ENCODE results near the gene MED12.
A peak's percentile ranks its signal among the peaks of the same experiment; 100 is the strongest.

MED12 gene

DNA sequence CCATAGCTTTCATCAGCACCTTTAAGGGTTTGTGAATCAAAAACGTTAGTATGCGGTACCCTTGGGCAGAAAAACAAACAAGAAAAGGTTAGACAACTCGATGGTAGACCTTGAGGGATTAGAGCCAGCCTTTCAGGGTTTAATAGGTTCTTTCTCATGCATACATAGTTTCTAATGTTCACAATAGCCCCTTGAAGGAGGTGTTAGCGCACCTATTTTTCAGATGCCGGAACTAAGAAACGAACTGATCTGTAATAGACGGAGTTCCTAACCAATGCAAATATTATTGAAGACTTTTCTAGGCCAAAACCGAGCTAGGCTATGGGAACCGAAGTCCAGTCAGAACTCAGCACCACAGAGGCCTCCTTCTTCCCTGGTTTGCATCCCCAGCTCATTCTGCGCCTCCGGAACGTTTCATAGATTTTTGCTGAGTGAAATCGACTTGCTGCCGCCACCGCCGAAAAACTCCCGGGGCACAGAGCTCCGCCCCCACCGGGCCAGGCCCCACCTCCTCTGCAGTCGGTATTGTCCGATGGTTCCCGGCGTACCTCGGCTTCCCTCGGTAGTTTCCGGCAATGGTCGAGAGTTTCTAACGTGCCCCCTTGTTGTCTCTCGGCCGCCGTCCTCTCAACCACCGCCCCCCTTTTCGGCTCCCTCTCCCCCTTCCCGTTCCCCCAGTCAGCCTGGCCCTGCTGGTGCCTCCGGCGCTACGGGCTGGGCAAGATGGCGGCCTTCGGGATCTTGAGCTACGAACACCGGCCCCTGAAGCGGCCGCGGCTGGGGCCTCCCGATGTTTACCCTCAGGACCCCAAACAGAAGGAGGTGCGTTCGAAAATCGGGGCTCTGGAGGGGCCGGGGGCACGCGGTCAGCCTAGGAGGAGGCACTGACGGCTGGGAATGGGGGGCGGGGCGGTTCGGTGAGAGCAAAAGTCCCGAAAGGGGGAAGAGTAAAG is at the start of gene MED12:
TSS of gene MED12 (plus strand) at position 565 of the 953 bp plus-strand sequence. CDS start at position 724, 159 bp downstream.
- Histone ChIP-seq H3K27ac (ENCODE audit: low read depth, low read length) (peak within 1 kb of the TSS; percentile 72), H3K9me2 (replicated peaks; ENCODE audit: insufficient read depth, low read length) (no peaks in the 10 kb centered on the region), H3K9me3 (ENCODE audit: insufficient read depth, low read length) (no peaks in the 10 kb centered on the region), H3F3A (ENCODE audit: insufficient read depth) (0 out of 2 replicates have a peak, but pooled peaks cover 5% of the 10 kb centered on the region), H4K20me1 (ENCODE audit: low read depth, low read length) (no peaks in the 10 kb centered on the region), H3K4me3 (ENCODE audit: insufficient read depth, low read length, poor library complexity, severe bottlenecking) (peak within 1 kb of the TSS; percentile 72), H3K36me3 (ENCODE audit: low read length) (no peaks in the 10 kb centered on the region), H3K27me3 (ENCODE audit: low read length) (no peaks in the 10 kb centered on the region), H3K9ac (ENCODE audit: low read length) (peak within 1 kb of the TSS; percentile 75), H3K4me2 (ENCODE audit: low read depth, low read length, poor library complexity, severe bottlenecking) (peak within 1 kb of the TSS; percentile 90), H2AFZ (ENCODE audit: low read depth, low read length, severe bottlenecking) (peak within 1 kb of the TSS; percentile 80), H3K79me2 (ENCODE audit: insufficient read depth, low read length) (no peaks in the 10 kb centered on the region)
- TF ChIP-seq, protein P1, sequence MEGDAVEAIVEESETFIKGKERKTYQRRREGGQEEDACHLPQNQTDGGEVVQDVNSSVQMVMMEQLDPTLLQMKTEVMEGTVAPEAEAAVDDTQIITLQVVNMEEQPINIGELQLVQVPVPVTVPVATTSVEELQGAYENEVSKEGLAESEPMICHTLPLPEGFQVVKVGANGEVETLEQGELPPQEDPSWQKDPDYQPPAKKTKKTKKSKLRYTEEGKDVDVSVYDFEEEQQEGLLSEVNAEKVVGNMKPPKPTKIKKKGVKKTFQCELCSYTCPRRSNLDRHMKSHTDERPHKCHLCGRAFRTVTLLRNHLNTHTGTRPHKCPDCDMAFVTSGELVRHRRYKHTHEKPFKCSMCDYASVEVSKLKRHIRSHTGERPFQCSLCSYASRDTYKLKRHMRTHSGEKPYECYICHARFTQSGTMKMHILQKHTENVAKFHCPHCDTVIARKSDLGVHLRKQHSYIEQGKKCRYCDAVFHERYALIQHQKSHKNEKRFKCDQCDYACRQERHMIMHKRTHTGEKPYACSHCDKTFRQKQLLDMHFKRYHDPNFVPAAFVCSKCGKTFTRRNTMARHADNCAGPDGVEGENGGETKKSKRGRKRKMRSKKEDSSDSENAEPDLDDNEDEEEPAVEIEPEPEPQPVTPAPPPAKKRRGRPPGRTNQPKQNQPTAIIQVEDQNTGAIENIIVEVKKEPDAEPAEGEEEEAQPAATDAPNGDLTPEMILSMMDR (IDR thresholded peaks at IDR 0.05; ENCODE audit: insufficient read depth, low read length, poor library complexity, severe bottlenecking), result no peak
- no peak for TF ChIP-seq EZH2phosphoT487 (conservative IDR thresholded peaks at IDR 0.05; ENCODE audit: low read length)

DNA sequence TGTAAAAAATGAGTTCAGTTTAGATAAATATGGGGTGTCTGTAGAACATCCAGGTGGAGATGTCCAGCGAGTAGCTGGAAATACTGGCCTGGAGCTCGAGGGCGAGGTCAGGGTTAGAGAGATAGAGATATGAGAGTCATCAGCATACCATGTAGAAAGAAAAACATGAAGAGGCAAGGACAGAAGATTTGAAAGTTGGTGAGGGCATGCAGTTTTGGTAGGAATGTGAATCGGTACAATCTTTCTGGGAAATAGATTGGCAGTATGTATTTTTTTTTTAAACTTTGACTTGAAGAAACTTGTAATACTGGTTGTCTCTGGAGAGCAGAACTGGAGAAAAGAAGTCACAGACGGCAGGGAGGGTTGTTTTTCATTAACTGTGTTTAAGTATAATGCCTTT is 47.9 kb upstream of the MED12 start:
- H3K27me3 ChIP-seq (ENCODE audit: low read length), result no peaks in the 10 kb centered on the region
- H3K36me3 ChIP-seq (ENCODE audit: low read length), result no peaks in the 10 kb centered on the region
- no peaks in the 10 kb centered on the region for H4K20me1 ChIP-seq (ENCODE audit: low read depth, low read length)
- H3K27ac ChIP-seq (ENCODE audit: low read depth, low read length), result no peak overlapping the region
- no peak overlapping the region for H3K4me2 ChIP-seq (ENCODE audit: low read depth, low read length, poor library complexity, severe bottlenecking)
- TF ChIP-seq EZH2phosphoT487 (conservative IDR thresholded peaks at IDR 0.05; ENCODE audit: low read length), result no peak
- TF ChIP-seq, protein P1 (IDR thresholded peaks at IDR 0.05; ENCODE audit: insufficient read depth, low read length, poor library complexity, severe bottlenecking), result no peak
- H3K79me2 ChIP-seq (ENCODE audit: insufficient read depth, low read length), result peaks cover 21% of the 10 kb centered on the region
- H3K9ac ChIP-seq (ENCODE audit: low read length), result no peak overlapping the region
- no peak overlapping the region for H3K4me3 ChIP-seq (ENCODE audit: insufficient read depth, low read length, poor library complexity, severe bottlenecking)
- H3K9me3 ChIP-seq (ENCODE audit: insufficient read depth, low read length), result no peaks in the 10 kb centered on the region
- H2AFZ ChIP-seq (ENCODE audit: low read depth, low read length, severe bottlenecking), result no peak overlapping the region
- peaks cover 7% of the 10 kb centered on the region; the same call in 1 of the 2 replicates for H3F3A ChIP-seq (ENCODE audit: insufficient read depth)
- H3K9me2 ChIP-seq (replicated peaks; ENCODE audit: insufficient read depth, low read length), result no peaks in the 10 kb centered on the region

DNA sequence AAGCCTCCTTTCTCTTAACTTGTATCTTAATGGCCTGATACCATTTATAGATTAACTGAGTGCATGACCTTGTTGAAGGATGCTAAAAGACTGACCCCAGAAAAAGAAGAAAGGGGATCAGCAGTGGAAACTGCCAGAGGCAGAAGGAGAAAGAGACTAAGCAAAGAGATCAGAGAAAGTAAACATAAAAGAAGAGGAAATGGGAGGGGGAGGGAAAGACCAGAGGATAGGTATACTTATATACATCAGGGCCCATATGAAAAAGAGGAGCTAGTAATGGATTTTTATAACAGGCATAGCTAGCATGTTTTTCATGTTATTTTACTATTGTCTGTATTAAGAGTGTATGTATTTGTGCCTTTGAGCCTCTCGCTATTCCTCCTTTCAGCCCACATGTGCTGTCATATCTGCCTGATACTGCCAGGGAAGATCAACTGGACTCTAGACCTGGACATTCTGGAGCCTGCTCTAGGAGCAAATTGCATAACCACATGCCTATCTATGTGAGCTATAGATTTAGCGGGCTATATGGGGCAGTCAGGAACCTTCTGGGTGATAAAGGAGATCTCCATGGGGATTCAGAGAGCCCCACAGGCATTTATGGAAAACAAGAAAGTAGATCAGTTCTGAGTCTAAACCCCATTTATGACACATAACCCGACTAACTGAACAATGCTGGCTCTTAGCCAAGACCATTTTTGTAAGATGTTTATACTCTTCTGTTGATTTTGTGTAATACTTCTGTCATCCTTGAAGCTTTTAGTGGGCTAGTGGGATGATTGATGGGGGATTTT is 36.9 kb upstream of the MED12 start:
- H4K20me1 ChIP-seq (ENCODE audit: low read depth, low read length), result no peaks in the 10 kb centered on the region
- no peaks in the 10 kb centered on the region for H3K9me3 ChIP-seq (ENCODE audit: insufficient read depth, low read length)
- no peak overlapping the region for H3K4me3 ChIP-seq (ENCODE audit: insufficient read depth, low read length, poor library complexity, severe bottlenecking)
- no peaks in the 10 kb centered on the region for H3F3A ChIP-seq (ENCODE audit: insufficient read depth)
- H3K36me3 ChIP-seq (ENCODE audit: low read length), result no peaks in the 10 kb centered on the region
- no peak overlapping the region for H3K27ac ChIP-seq (ENCODE audit: low read depth, low read length)
- H3K79me2 ChIP-seq (ENCODE audit: insufficient read depth, low read length), result no peaks in the 10 kb centered on the region
- no peaks in the 10 kb centered on the region for H3K9me2 ChIP-seq (replicated peaks; ENCODE audit: insufficient read depth, low read length)
- H3K9ac ChIP-seq (ENCODE audit: low read length), result no peak overlapping the region
- TF ChIP-seq, protein P1 (IDR thresholded peaks at IDR 0.05; ENCODE audit: insufficient read depth, low read length, poor library complexity, severe bottlenecking), result no peak
- TF ChIP-seq EZH2phosphoT487 (conservative IDR thresholded peaks at IDR 0.05; ENCODE audit: low read length), result no peak
- H2AFZ ChIP-seq (ENCODE audit: low read depth, low read length, severe bottlenecking), result no peak overlapping the region
- H3K4me2 ChIP-seq (ENCODE audit: low read depth, low read length, poor library complexity, severe bottlenecking), result no peak overlapping the region
- H3K27me3 ChIP-seq (ENCODE audit: low read length), result no peaks in the 10 kb centered on the region

Measured in SU-DHL-6 (cell line).